Endothelial cell of umbilical vein (primary cell): ENCODE measurements around the gene CDH23. TPM values are rescaled to one million over a fixed set of nuclear protein-coding genes. Genes with fewer than 3 reads are reported as not detected.

Source experiments
- BruUV-seq: library from RNA; stranded (reverse); fragments of 400-500 nt; replicated peaks from 2 replicates; lab custom pipeline; 2021; lab: Mats Ljungman, UMichigan
- CTCF ChIA-PET: fragments of 300-600, 350-600 bp; sonication (Branson Sonifier 250); formaldehyde crosslinking; loops from one replicate; lab custom pipeline; 2021; ENCODE audit warnings: antibody characterized with exemption, inconsistent platforms; lab: Charles Lee
- POLR2A ChIA-PET: fragments of 300-600, 350-600 bp; sonication (Branson Sonifier 250); formaldehyde crosslinking; loops from one replicate; lab custom pipeline; 2021; ENCODE audit warnings: antibody characterized with exemption, inconsistent platforms; lab: Charles Lee
- DNase-seq: peaks from one replicate; pipeline ENCODE4 v3.0.0-alpha.2; 2011; ENCODE audit warnings: low read depth, low spot score
- FAIRE-seq: peaks from 2 replicates; lab custom pipeline; 2011; peaks lifted over from hg19 to GRCh38; lab: Jason Lieb, UNC
- H2AFZ ChIP-seq: 2 replicates; pipeline ENCODE4 v1.6.0; 2012; ENCODE audit warnings: low read depth, low read length, control low read depth, inconsistent platforms
- H3K27ac ChIP-seq: 2 replicates; pipeline ENCODE4 v1.5.1; 2011; ENCODE audit warnings: low read depth, mild to moderate bottlenecking, control low read depth, low read length, moderate library complexity; ENCODE audit not compliant: insufficient read depth
- H3K27me3 ChIP-seq, 2 experiments: 2 replicates each; pipeline versions ENCODE4 v1.6.0 to v1.6.1; 2011; ENCODE audit warnings: low read length in 2 of 2, mixed read lengths in 1 of 2; ENCODE audit not compliant: control insufficient read depth in 2 of 2, insufficient read depth in 2 of 2
- H3K36me3 ChIP-seq, 2 experiments: 2 replicates in 1 of 2; 3 replicates in 1 of 2; pipeline ENCODE4 v1.5.1; 2011; ENCODE audit warnings: low read length in 2 of 2, mild to moderate bottlenecking in 1 of 2, moderate library complexity in 1 of 2; ENCODE audit not compliant: control insufficient read depth in 2 of 2, insufficient read depth in 2 of 2; ENCODE audit errors: extremely low read depth in 1 of 2
- H3K4me1 ChIP-seq: 3 replicates; pipeline ENCODE4 v1.5.1; 2011; ENCODE audit warnings: mild to moderate bottlenecking, low read length; ENCODE audit not compliant: control insufficient read depth, insufficient read depth; ENCODE audit errors: extremely low read depth
- H3K4me2 ChIP-seq: 2 replicates; pipeline ENCODE4 v1.6.1; 2011; ENCODE audit warnings: low read length, control low read depth, mixed read lengths; ENCODE audit not compliant: insufficient read depth
- H3K4me3 ChIP-seq, 3 experiments: fragments of 200-600 bp in 1 of 3; sonication (generic), shearing (Covaris generic) in 1 of 3; replicated peaks in 1 of 3; 2 replicates each; pipeline ENCODE4 v1.5.1; 2011 to 2016; ENCODE audit warnings: control low read depth in 3 of 3, low read length in 3 of 3, mild to moderate bottlenecking in 2 of 3, inconsistent platforms in 1 of 3, low read depth in 1 of 3, moderate library complexity in 1 of 3; ENCODE audit not compliant: insufficient read depth in 1 of 3
- H3K79me2 ChIP-seq: 2 replicates; pipeline ENCODE4 v1.6.0; 2012; ENCODE audit warnings: low read length, inconsistent platforms; ENCODE audit not compliant: control insufficient read depth, insufficient read depth
- H3K9ac ChIP-seq: replicated peaks from 2 replicates; pipeline ENCODE3; 2011; ENCODE audit warnings: low read length, control low read depth; ENCODE audit not compliant: insufficient read depth; ENCODE audit errors: extremely low read depth
- H3K9me1 ChIP-seq: replicated peaks from 3 replicates; pipeline ENCODE4 v1.6.0; 2011; ENCODE audit warnings: mild to moderate bottlenecking, low read length; ENCODE audit not compliant: control insufficient read depth, insufficient read depth; ENCODE audit errors: extremely low read depth
- H3K9me3 ChIP-seq: replicated peaks from 2 replicates; pipeline ENCODE4 v1.5.1; 2012; ENCODE audit warnings: low read length, inconsistent platforms; ENCODE audit not compliant: control insufficient read depth, insufficient read depth
- H4K20me1 ChIP-seq: replicated peaks from 2 replicates; pipeline ENCODE3; 2011; ENCODE audit warnings: mild to moderate bottlenecking, low read length; ENCODE audit not compliant: control insufficient read depth, insufficient read depth; ENCODE audit errors: extremely low read depth
- CTCF ChIP-seq, 2 donors: IDR thresholded peaks; 1 replicate in 1 of 2; 2 replicates in 1 of 2; pipeline ENCODE4 v1.5.1; 2011; ENCODE audit warnings: low read length in 2 of 2, mild to moderate bottlenecking in 2 of 2, moderate library complexity in 2 of 2, control low read depth in 1 of 2, inconsistent platforms in 1 of 2, low read depth in 1 of 2; ENCODE audit not compliant: insufficient read depth in 1 of 2; ENCODE audit errors: extremely low read depth in 1 of 2
- EZH2 ChIP-seq: IDR thresholded peaks from 2 replicates; pipeline ENCODE4 v1.6.1; 2012; ENCODE audit warnings: borderline replicate concordance, low read depth, mild to moderate bottlenecking, moderate library complexity, low read length, inconsistent platforms; ENCODE audit not compliant: severe bottlenecking
- MAX ChIP-seq: IDR thresholded peaks from 2 replicates; pipeline ENCODE4 v1.6.1; 2011; ENCODE audit not compliant: insufficient read depth, insufficient read length
- POLR2A ChIP-seq: IDR thresholded peaks from 2 replicates; pipeline ENCODE4 v1.6.1; 2012; ENCODE audit warnings: low read depth, mild to moderate bottlenecking, control low read depth, low read length
- POLR2AphosphoS5 ChIP-seq: IDR thresholded peaks from 2 replicates; pipeline ENCODE4 v1.6.1; 2012; ENCODE audit warnings: low read depth, mild to moderate bottlenecking, control low read depth, low read length, moderate library complexity; ENCODE audit not compliant: insufficient read depth
- dilution Hi-C: fragments of 300-500 bp; cut with MboI; formaldehyde crosslinking; loops from one replicate; pipeline ENCODE4 v1.15.0; 2019; ENCODE audit warnings: low sequenced_read_pairs; ENCODE audit not compliant: extremely low pct_ligation_motif_present
- intact Hi-C: fragments of 100-400 bp; cut with micrococcal nuclease; formaldehyde crosslinking; loops from one replicate; pipeline ENCODE4 v1.10.0; 2022
- polyA plus RNA-seq, 4 experiments: library from polyadenylated mRNA; depleted of rRNA in 3 of 4; stranded (reverse) in 3 of 4; unstranded in 1 of 4; fragments of >200 nt; gene quantifications; 2 replicates each; pipeline versions ENCODE4 v1.2.1 to v1.2.3, GENCODE V29; 2011 to 2012; ENCODE audit warnings: missing spikeins in 1 of 4
- total RNA-seq: library from RNA; stranded (reverse); gene quantifications from 2 replicates; pipeline ENCODE4 v1.2.3, GENCODE V29; 2021

CDH23 gene
- total and polyA plus RNA-seq, 2 donors (not counting 3 experiments of a cell fraction or from before 2014, with no cell fraction given) = not detected

- TF ChIP-seq CTCF (IDR thresholded peaks at IDR 0.05; ENCODE audit: extremely low read depth in 1 of 2, insufficient read depth in 1 of 2, low read depth in 1 of 2, low read length in 2 of 2) = peak in 1 of 2 donors; percentile 30
- no peak for TF ChIP-seq POLR2A
- ChIA-PET CTCF (interaction anchor here (0.6 to 2.5 kb wide), 6 partner anchors 19 to 415 kb away, joined by 3 to 30 read pairs (median 4); no protein-coding TSS in a partner anchor), POLR2A (no interaction called here)
- Histone ChIP-seq H3K9me1 (no peaks in the 10 kb centered on the region), H3K79me2 (no peaks in the 10 kb centered on the region), H3K27me3 (peaks cover 49 to 61% of the 10 kb centered on the region in 2 experiments), H3K4me1 (no peaks in the 10 kb centered on the region), H3K9ac (no peak overlapping the region), H3K36me3 (no peaks in the 10 kb centered on the region), H3K9me3 (no peaks in the 10 kb centered on the region), H2AFZ (no peak overlapping the region), H3K4me2 (no peak overlapping the region), H4K20me1 (no peaks in the 10 kb centered on the region), H3K27ac (no peak overlapping the region), H3K4me3 (no peak overlapping the region)
- FAIRE-seq = no peak
- dilution Hi-C loops (no loop called here), intact Hi-C loops (no loop called here)
- no peak for DNase-seq
- no TSS peak for BruUV-seq
Observed at GRCh38 chr10:71396084-71396710, 523 bp upstream of the CDH23 start.

GRCh38 chr10:71397296-71398212 lies 834 bp downstream of the CDH23 start:
- Histone ChIP-seq H3K4me3 (no peak overlapping the region), H3K9ac (no peak overlapping the region), H3K4me1 (no peaks in the 10 kb centered on the region), H4K20me1 (no peaks in the 10 kb centered on the region), H3K9me1 (no peaks in the 10 kb centered on the region), H3K79me2 (no peaks in the 10 kb centered on the region), H3K27me3 (peaks cover 42 to 57% of the 10 kb centered on the region in 2 experiments), H3K4me2 (no peak overlapping the region), H3K9me3 (no peaks in the 10 kb centered on the region), H3K36me3 (no peaks in the 10 kb centered on the region), H2AFZ (peak overlapping the region; percentile 45), H3K27ac (no peak overlapping the region)
- no TSS peak for BruUV-seq
- dilution Hi-C loops (no loop called here), intact Hi-C loops (no loop called here)
- DNase-seq = no peak
- ChIA-PET CTCF (interaction anchor here (1.0 to 2.5 kb wide), 6 partner anchors 13 to 414 kb away, joined by 4 to 30 read pairs (median 5); no protein-coding TSS in a partner anchor), POLR2A (no interaction called here)
- FAIRE-seq = no peak
- TF ChIP-seq POLR2AphosphoS5 = no peak
- no peak for TF ChIP-seq MAX
- TF ChIP-seq EZH2 = peak; percentile 88
- TF ChIP-seq POLR2A = no peak
